ENCODE results near the gene SETD2. TPM values are rescaled to one million over a fixed set of nuclear protein-coding genes. Genes with fewer than 3 reads are reported as not detected.
A peak's percentile ranks its signal among the peaks of the same experiment; 100 is the strongest.

SETD2 gene
- total RNA-seq, 1 experiment from 2014 or later: 47.6 TPM

GRCh38 chr3:46968783-46969428 lies 195.0 kb downstream of the SETD2 start:
- H3K36me3 Mint-ChIP-seq (ENCODE audit: insufficient read depth, unreplicated experiment): peaks cover 61% of the 10 kb centered on the region
- no TSS peak for BruUV-seq (replicated peaks)
- H3K27ac Mint-ChIP-seq (ENCODE audit: unreplicated experiment): peak overlapping the region; percentile 59
- ChIA-PET CTCF (interaction anchor here (0.7 kb wide), 2 partner anchors 15 to 1088 kb away, joined by 3 to 5 read pairs; no protein-coding TSS in a partner anchor), POLR2A (interaction anchor here (1.0 kb wide), 1 partner anchor 8 kb away, joined by 4 read pairs; the partner anchor contains the start of gene CCDC12)
- TF ChIP-seq CTCF (IDR thresholded peaks at IDR 0.05; ENCODE audit: insufficient read depth in 1 of 2, low read depth in 1 of 2, low read length in 1 of 2, severe bottlenecking in 1 of 2, unreplicated experiment in 1 of 2): no peak
- DNase-seq: no peak
- no peaks in the 10 kb centered on the region for H3K27me3 Mint-ChIP-seq (ENCODE audit: insufficient read depth, unreplicated experiment)
- no peak overlapping the region for H3K4me3 ChIP-seq (ENCODE audit: low read depth, low read length)
- peaks cover 41% of the 10 kb centered on the region for H3K4me1 Mint-ChIP-seq (ENCODE audit: low read depth, unreplicated experiment)
- peaks cover 1% of the 10 kb centered on the region for H3K36me3 ChIP-seq (ENCODE audit: control insufficient read depth, insufficient read depth, low read length)
- no peaks in the 10 kb centered on the region for H3K9me3 ChIP-seq
- peaks cover 63% of the 10 kb centered on the region for H3K4me1 ChIP-seq
- intact Hi-C loops (cut with micrococcal nuclease; ENCODE audit: unreplicated experiment): no loop called here
- H3K27me3 ChIP-seq (replicated peaks; ENCODE audit: control insufficient read depth, insufficient read depth, low read length): no peaks in the 10 kb centered on the region
- no peak overlapping the region for H3K4me3 Mint-ChIP-seq (ENCODE audit: unreplicated experiment)
- H3K9me3 Mint-ChIP-seq (ENCODE audit: unreplicated experiment): no peaks in the 10 kb centered on the region

GRCh38 chr3:46966811-46967210 lies 197.1 kb downstream of the SETD2 start:
- Histone ChIP-seq H3K36me3 (ENCODE audit: control insufficient read depth, insufficient read depth, low read length) (peaks cover 1% of the 10 kb centered on the region), H3K4me3 (ENCODE audit: low read depth, low read length) (no peak overlapping the region), H3K4me1 (peaks cover 66% of the 10 kb centered on the region), H3K9me3 (no peaks in the 10 kb centered on the region), H3K27me3 (replicated peaks; ENCODE audit: control insufficient read depth, insufficient read depth, low read length) (no peaks in the 10 kb centered on the region)
- Mint-ChIP-seq H3K36me3 (ENCODE audit: insufficient read depth, unreplicated experiment) (peaks cover 65% of the 10 kb centered on the region), H3K27ac (ENCODE audit: unreplicated experiment) (peak overlapping the region; percentile 70), H3K4me3 (ENCODE audit: unreplicated experiment) (peak overlapping the region; percentile 39), H3K27me3 (ENCODE audit: insufficient read depth, unreplicated experiment) (no peaks in the 10 kb centered on the region), H3K9me3 (ENCODE audit: unreplicated experiment) (no peaks in the 10 kb centered on the region), H3K4me1 (ENCODE audit: low read depth, unreplicated experiment) (peaks cover 46% of the 10 kb centered on the region)
- TF ChIP-seq CTCF (IDR thresholded peaks at IDR 0.05; ENCODE audit: insufficient read depth in 1 of 2, low read depth in 1 of 2, low read length in 1 of 2, severe bottlenecking in 1 of 2, unreplicated experiment in 1 of 2): peak in 1 of 2 experiments; percentile 15
- CTCF ChIA-PET: interaction anchor here (0.8 to 2.4 kb wide), 7 partner anchors 8 to 57 kb away, joined by 3 to 15 read pairs (median 5); partner anchors contain the start of genes CCDC12 and NBEAL2
- intact Hi-C loops (cut with micrococcal nuclease; ENCODE audit: unreplicated experiment): no loop called here
- POLR2A ChIA-PET: interaction anchor here (0.5 kb wide), 1 partner anchor 949 kb away, joined by 3 read pairs; no protein-coding TSS in a partner anchor
- BruUV-seq (replicated peaks): no TSS peak
- DNase-seq: peak; percentile 64 to 77

Other genes with a start within 250 kb of the SETD2 start
- gene CCDC12, start 187.4 kb downstream of the SETD2 start, total RNA-seq (2022): 52.7 and 60.8 TPM in 2 replicates
- gene NBEAL2, start 184.4 kb downstream of the SETD2 start, total RNA-seq (2022): 62.4 and 76.9 TPM in 2 replicates
- gene KIF9, start 118.7 kb upstream of the SETD2 start, total RNA-seq (2022): 7.1 and 7.2 TPM in 2 replicates
- 26.1 and 29.5 TPM in 2 replicates for gene KLHL18, start 118.8 kb upstream of the SETD2 start, total RNA-seq (2022)
- 46.8 and 49.6 TPM in 2 replicates for gene PTPN23, start 216.9 kb upstream of the SETD2 start, total RNA-seq (2022)